SK-N-SH (cell line): ENCODE measurements around the gene SHB.
A peak's percentile ranks its signal among the peaks of the same experiment; 100 is the strongest.

Experiments used
- CTCF ChIP-seq: fragments of 200-600 bp; sonication (generic); IDR thresholded peaks from 2 replicates; pipeline ENCODE4 v1.6.1; 2017; ENCODE audit warnings: antibody characterized with exemption, mild to moderate bottlenecking, moderate library complexity
- EP300 ChIP-seq, 2 experiments: IDR thresholded peaks; 2 replicates each; pipeline versions ENCODE4 v1.4.0 to v1.6.1; 2012; ENCODE audit warnings: borderline replicate concordance in 1 of 2, low read depth in 1 of 2, low read length in 1 of 2
- FOXM1 ChIP-seq: IDR thresholded peaks from 2 replicates; pipeline ENCODE4 v1.4.0; 2012; ENCODE audit warnings: low read depth, mild to moderate bottlenecking
- MAX ChIP-seq: IDR thresholded peaks from 2 replicates; pipeline ENCODE4 v1.4.0; 2012; ENCODE audit warnings: low read depth
- MXI1 ChIP-seq: IDR thresholded peaks from 2 replicates; pipeline ENCODE4 v1.6.1; 2012; ENCODE audit warnings: mild to moderate bottlenecking, low read depth, low read length, improper control_type of control experiment
- NFIC ChIP-seq: IDR thresholded peaks from 2 replicates; pipeline ENCODE4 v1.4.0; 2012; ENCODE audit warnings: borderline replicate concordance
- RAD21 ChIP-seq: IDR thresholded peaks from 2 replicates; pipeline ENCODE4 v1.6.1; 2012; ENCODE audit warnings: mild to moderate bottlenecking, low read length
- RCOR1 ChIP-seq: fragments of 150-350 bp; IDR thresholded peaks from 2 replicates; pipeline ENCODE4 v1.6.1; 2017; ENCODE audit warnings: antibody characterized with exemption, low read length
- REST ChIP-seq: IDR thresholded peaks from 2 replicates; pipeline ENCODE4 v1.6.1; 2012; ENCODE audit warnings: mild to moderate bottlenecking, low read depth, low read length, moderate library complexity
- RFX5 ChIP-seq: IDR thresholded peaks from 2 replicates; pipeline ENCODE4 v1.6.1; 2012; ENCODE audit warnings: mild to moderate bottlenecking, improper control_type of control experiment, low read length
- SMC3 ChIP-seq: IDR thresholded peaks from 2 replicates; pipeline ENCODE4 v1.6.1; 2012; ENCODE audit warnings: low read depth, low read length, improper control_type of control experiment
- TEAD4 ChIP-seq: IDR thresholded peaks from 2 replicates; pipeline ENCODE4 v1.4.0; 2012; ENCODE audit warnings: mild to moderate bottlenecking, borderline replicate concordance; ENCODE audit not compliant: insufficient read depth
- USF1 ChIP-seq: IDR thresholded peaks from 2 replicates; pipeline ENCODE4 v1.4.0; 2012; ENCODE audit warnings: low read depth, borderline replicate concordance
- USF2 ChIP-seq: fragments of 150-350 bp; IDR thresholded peaks from 2 replicates; pipeline ENCODE4 v1.6.1; 2017; ENCODE audit warnings: antibody characterized with exemption, low read length, low read depth, borderline replicate concordance

- peak; percentile 94 for TF ChIP-seq CTCF
- no peak for TF ChIP-seq RFX5
- TF ChIP-seq NFIC, result no peak
- peak; percentile 73 for TF ChIP-seq USF2
- TF ChIP-seq EP300 (IDR thresholded peaks at IDR 0.05; ENCODE audit: borderline replicate concordance in 1 of 2, low read depth in 1 of 2, low read length in 1 of 2), result peak; percentile 22 to 28; a peak in 1 of 4 replicates
- TF ChIP-seq SMC3, result peak; percentile 65
- TF ChIP-seq TEAD4, result no peak; the same call in 1 of the 2 replicates
- peak; percentile 55; the same call in 1 of the 2 replicates for TF ChIP-seq REST
- TF ChIP-seq FOXM1, result no peak
- peak; percentile 36; the same call in 1 of the 2 replicates for TF ChIP-seq RCOR1
- TF ChIP-seq MXI1, result peak; percentile 92; the same call in 1 of the 2 replicates
- peak; percentile 95 for TF ChIP-seq USF1
- peak; percentile 69 for TF ChIP-seq RAD21
- peak; percentile 91 for TF ChIP-seq MAX
Observed at GRCh38 chr9:37903647-37904444, 165.2 kb downstream of the SHB start, which contains the start of gene SLC25A51.
